SW 1271 (cell line): ENCODE results near the gene TBC1D9.

Source experiments
- DNase-seq, 2 experiments: peaks; one replicate each; lab custom pipeline; 2025; lab: John Stamatoyannopoulos, UW

TBC1D9 gene

DNA sequence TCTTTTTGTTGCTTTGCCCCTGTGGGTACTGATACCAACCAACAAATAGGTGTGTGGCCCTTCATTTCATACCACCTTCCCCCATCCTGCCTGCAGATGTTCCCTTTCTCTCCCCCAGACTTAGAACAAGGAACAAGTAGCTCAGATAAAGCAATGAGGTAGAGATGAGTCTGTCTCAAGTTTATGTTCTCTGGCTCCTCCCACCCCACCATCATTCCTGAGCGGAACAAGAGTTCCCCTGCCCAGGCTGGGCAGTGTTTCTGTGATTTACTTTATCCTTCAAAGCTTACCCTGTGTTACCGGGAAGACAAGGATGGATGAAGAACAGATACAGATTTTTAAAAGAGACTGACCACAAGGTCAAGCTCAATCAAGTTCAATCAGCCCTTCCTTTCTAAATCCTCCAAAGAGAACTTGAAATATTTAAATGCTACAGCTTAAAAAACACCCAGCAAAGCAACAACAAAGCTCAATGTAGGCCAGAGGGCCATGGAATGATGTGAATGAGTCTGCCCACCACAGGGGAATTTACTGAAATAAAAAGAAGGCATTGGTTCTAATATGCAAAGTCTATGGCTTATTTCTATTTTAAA lies 107.4 kb downstream of the TBC1D9 start:
- no peak for DNase-seq

DNA sequence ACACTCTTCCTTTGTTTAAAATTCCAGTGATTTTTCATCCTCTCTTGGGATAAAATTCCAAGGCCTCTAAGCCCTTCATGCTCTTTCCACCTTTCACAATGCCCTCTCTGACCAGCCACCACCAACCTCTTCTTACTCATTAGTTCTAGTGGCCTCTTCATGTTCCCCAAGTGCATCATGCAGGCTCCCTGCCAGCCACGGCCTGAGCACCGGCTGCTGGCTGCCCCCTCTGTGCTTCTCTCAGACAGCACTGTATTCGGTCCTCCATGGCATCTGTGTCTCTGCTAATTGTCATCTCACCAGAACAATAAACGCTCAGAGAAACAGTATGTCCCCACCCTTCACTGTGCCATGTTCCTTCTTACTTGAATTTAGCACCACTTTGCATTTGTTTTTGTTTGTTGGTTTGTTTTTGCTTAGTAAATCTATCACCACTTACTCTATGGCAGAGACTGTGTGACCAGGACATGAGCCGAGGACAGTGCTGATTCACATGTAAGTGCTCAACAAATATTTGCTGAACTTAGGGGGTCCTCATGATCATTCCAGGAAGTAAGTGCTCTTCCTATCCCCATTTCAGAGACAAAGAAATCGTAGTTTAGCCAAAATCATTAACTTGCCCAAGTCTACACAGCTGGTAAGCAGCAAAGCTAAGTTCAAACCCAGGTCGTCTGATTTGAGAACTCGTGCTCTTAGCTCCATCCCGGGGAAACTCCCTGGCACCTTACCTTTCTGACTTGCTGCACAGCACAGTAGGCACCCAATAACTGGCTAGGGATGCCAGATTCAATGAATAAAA lies 110.4 kb downstream of the TBC1D9 start:
- no peak for DNase-seq

DNA sequence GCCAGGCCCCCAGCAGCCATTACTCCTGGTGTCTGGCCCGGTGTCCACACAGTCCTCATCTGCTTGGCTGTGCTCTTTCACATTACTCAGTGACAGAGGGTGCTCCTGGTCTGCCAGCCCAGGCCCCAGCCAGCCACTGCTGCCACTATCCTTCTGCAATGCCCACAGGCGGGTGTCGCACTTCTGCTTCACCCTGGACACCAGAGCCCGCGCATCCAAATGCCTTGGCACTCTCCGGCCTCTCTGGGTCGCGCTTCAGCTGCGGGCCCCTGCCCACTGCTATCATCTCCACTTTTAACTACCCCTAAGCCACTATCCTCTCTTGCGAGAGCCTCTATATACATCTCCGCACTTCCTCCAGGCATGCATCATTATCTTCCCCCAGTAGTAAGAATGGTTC lies 111.0 kb downstream of the TBC1D9 start:
- DNase-seq = no peak

DNA sequence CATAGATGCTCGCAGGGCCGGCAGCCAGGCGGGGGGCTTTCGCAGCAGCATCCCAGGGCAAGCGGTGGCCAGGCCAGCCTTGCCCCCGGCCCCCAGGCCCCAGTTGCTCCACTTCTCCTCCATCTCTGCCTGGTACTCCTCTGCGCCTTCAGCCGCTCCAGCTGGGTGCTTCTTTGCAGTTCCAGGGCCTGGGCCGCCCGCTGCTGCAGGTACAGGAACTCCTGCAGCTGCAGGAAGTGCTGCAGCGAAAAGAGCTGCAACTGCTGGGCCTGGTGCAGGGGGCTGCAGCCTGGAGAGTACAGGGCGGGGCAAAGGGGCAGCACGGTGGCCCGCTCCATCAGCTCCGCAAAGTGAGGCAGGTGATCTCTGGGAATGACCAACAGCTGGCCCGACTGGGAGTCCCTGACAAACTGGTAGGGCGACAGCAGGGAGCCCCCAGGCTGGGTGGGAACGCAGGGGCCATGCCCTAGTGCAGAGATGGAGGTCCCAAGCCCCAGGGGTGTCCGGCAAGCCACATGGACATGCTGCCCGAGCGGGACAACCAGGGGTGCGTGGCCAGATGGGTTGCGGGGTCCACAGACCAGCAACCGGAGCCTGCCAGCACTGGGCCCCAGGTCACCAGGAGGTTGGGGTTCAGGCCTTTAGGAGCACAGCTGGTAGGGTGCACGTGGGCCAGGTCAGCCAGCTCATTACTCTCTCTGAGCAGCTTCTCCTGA lies 111.6 kb downstream of the TBC1D9 start:
- no peak for DNase-seq

DNA sequence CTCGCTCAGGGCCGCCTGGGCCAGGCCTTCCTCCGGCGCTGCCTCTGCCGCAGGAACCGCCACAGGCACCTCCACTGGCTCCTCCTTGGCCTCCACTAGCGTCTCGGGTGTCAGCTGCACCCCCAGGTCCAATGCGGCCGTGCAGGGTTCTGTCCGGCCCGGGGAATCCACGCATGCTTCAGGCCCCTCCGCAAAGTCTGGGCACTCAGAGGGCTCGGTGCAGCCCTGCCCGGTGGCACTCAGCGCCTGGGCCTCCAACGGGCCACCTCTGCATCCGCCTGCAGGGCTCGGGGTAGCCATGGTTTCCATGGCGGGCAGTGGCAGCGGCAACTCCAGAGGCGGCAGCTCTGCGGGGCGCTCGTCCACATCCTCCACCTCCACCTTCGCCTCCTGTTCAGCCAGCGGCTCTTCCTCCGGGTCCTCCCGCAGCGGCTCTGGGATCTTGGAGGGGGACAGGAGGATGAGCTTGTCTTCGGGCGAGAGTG lies 112.6 kb downstream of the TBC1D9 start:
- no peak for DNase-seq

DNA sequence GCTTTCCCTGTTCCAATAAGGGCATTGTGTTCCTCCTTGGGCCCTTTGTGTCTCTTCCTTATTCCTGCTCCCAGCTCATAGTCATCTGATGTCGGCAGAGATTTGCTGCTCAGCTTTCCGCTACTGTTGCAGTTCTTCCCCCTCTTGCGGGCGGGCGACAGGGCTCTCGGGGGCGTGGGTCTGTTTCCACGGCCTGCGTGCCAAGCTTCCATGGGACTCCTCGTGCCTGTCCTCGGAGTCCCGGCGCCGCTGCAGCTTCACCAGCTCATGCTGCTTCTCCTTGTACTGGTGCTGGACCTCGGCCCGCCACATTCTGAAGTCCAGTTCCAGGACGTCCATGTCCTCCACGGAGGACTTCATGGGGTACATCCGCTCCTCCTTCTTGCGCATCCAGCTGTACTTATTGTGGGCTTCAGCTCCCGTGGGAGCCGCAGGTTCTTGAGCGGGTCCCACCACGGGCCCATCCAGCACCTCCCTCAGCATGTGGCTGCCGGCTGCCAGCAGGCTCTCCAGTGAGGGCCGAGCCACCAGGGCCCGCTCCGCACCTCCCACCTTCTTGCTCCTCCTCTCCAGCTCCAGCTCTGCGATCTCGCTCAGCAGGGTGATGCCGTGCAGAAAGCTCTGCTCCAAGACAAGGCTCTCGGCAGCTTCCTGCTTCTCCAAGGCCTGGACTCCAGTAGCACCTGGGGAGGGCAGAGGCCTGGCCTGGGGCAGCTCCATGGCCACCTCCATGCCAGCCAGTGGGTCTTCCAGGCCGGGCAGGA lies 113.3 kb downstream of the TBC1D9 start:
- DNase-seq = no peak

DNA sequence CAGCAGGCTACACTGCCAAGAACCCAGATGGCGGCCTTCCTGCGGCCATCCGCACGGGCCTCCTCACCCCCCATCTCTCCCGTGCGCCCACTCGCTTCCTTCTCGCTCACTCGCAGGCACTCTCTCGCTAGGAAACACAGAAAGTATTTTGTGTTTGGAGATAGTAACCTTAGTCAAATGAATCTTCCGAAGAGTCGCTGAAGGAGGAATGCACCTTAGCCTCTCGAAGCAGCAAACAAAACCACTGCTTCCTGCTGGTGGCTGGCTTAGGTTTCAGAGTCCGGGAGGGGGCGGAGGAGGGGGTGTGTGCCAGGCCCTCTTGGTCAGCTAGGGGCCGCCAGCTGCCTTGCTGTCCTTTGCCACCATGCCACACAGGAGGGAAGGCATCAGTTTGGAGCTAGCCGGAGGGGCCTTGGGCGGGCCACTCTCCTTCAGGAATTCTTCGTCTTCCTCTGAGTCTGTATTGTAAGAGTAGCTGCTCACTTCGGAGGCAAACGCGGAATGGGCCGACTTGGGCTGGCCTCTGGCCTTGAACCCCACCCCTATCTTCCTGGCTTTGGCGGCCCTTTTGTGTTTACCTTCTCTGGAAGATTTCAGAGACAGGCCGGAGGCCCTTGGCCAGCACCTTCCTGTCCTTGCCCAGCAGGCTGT lies 114.3 kb downstream of the TBC1D9 start:
- no peak for DNase-seq

DNA sequence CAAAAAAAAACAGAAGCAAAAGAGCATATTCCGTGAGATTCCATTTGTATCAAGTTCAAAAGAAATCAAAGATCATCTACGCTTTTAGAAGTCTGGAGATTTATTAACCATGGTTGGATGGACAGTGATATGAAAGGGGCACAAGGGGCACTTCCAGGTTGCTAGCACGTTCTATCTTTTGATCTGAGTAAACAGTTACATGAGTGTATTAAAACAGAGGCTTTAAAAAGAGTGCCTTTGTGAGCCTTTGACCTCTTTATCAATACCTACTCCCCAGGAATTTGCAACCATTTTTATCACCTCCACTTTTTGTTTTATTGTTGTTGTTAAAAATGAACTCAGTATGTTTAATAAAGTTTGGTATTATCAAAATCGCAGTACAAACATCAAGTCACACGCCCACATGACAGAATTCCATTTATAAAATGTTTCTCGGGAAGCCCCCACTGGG lies 115.1 kb downstream of the TBC1D9 start:
- no peak for DNase-seq

DNA sequence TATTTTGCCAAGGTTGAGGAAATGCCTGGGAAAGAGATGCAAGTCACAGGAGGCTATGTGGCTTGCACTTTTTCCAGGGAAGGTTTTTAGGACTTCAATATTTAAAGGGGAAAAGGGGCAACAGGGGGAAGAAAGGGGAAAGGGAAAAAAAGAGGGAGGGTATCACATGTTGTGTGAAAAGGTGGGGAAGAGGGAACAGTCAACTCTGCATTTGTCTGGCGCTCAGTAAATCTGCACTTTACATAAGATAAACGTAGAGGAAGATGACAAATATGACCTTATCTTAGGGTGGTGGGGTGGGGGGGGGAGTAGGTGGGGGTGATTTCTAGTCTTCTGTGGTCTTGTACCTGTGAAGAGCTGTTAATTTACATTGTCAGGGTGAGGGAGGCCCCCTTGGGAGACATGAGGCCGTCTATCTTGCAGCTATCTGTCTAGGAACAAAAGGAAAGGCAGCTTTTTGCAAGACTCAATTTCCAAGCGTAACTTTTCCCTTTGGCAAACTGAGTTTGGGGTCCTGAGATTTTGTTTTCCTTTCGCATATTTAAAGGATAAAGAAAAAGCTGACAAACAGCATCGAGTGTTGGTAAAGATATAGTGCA lies 115.9 kb downstream of the TBC1D9 start:
- no peak for DNase-seq

DNA sequence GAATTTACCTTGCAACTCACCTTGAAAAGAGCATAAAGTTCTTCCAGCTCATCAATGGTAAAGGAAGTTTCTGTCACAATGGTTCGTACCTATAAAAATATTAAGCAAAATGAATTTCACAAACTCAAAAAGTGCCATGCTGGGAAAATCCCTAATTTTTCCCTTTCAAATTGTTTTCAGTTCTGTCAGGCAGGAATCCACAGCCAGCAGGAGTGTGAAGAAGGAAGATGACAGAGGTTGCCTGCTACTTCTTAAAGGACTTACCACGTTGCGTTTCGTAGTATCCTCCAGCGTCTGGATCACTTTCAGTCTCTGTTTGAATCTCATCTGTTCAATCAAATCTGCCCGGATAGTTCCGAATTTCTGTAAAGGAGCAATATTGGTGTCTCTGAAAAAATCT lies 117.1 kb downstream of the TBC1D9 start:
- DNase-seq = no peak

DNA sequence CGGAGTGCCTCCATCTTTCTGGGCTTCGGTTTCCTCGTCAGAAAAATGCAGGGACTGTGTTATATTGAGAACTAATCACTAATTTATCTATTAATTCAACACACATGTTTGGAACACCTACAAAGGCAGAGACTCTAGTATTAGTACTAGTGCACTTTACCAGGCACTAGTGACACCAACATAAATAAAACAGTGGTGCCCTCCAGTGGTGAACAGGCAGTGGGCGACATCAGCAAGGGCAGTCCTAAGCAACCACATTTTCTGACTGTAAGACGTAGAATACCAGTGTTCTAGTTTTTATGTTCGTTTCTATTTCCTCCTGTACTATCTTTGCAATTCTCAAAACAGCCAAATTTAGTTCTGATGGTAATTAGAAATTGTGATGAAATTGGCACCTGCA lies 118.3 kb downstream of the TBC1D9 start:
- DNase-seq = peak in 1 of 2 experiments; percentile 8

DNA sequence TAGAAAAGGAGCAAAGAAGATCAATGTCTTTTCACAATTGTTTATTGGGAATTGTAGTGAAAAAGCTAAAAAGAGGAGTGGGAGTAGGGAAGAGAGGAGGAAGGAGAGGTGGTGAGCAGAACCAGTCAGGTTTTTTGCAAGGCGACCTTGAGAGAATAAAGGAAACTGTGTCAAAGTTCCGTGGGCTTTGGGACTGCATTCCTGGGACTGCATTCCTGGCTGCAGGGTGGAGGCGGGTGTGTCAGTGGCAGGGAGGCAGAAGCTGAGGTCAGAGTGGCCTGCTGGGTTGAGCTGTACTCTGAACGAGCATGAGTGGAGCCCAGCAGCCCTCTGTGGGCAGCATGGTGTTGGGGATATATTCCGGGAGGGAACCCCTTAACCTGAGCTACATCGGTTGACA lies 120.6 kb downstream of the TBC1D9 start:
- no peak for DNase-seq

DNA sequence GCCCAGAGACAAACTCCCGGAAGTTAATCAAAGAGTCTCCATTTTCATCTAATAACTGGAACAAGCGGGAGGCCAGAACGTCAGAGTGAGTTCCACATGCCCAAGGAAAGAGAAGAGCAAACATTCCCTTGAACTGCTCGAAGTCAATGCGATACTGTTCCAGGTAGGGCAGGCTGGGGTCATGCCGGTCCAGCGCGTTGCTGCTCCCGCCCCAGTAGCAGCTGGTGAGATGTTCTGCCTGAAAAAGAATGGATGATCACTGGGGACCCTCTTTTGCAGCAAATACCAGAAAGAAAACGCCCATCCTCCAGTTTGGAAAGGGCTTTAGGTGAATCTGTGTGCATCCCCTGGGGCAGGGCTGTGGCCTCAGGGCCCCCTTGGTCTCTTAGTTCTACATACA lies 122.2 kb downstream of the TBC1D9 start:
- DNase-seq = no peak

DNA sequence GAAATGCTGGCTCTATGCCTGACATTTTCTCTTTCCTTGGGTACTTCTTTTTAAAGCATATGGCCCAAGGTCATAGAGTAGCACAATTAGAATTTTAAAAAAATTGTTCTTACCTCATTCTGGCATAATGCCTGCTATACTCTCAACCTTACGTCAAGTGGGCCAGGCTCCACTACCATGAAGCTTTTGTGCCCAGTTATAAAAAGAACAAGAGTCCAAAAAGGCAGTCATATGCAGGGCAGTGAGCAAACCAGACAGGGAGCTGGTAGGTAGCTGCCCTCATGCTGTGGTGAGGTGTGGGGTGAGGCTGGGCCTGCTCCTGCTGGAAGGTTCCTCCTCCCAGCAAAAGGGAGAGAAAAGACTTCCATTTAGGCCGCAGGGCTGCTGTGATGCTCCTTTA lies 123.1 kb downstream of the TBC1D9 start:
- no peak for DNase-seq

DNA sequence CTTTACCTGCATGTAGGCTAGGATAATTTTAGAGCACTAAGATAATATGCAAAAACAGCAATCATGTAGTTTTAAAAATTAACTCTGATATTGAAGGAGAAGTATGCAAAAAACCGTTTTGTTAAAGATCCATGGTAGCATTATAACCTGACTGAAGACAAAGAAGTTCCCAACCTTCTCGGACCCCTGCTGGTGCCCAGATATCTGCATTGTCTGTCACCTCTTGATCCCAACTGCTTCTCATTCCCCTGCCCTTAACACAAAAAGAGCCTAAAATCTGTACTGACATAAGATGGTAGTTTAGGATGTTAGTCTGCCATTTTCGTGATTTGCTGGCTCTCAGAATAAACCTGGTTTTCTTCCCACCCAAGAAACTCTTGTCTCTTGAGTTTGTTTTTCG lies 125.9 kb downstream of the TBC1D9 start:
- no peak for DNase-seq

DNA sequence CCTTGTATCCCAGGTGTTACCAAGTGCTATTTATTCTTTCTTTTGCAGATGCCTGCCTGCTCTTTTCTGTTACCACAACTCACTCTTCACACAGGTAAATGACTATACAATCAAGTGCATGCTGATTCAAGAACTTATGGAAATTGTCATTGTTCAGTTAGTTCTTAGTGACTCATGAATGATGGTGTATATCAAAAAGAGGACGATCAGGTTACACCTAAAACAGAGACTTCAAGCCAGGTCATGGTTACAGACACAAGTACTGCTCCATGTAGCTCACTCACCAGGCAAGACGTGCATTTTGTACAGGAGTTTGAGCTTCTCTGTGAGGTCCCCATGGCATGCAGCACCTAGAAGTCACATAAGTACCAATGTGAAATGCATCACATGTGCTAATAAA lies 128.2 kb downstream of the TBC1D9 start:
- DNase-seq = no peak

DNA sequence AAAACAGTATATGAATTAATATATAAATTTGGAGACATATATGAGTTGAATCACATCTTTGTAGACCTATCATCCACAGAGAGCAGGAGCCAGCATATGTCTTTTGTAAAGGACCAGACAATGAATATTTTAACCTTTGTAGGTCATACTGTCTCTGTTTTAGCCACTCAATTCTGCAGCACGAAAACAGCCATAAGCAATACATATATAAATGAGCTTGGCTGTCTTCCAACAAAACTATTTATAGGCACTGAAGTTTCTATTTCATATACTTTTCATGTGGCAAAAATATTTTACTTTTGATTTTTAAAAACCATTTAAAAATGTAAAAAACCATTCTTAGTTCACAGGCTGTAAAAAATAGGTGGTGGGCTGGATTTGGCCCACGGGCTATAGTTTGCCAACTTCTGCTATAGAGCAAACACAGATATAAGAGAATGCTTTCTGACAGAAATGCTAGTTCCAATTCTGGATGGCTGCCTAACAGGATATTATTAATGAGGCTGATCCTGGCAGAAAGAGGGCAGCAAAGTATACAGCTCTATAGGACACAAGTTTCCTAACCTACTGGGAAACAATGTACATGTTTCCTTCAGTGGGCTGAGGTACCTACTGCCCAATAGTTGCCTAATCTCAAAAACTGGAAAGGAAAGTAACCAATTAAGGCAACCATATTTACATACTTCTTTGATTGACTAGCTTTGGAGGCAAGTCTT lies 129.4 kb downstream of the TBC1D9 start:
- no peak for DNase-seq

DNA sequence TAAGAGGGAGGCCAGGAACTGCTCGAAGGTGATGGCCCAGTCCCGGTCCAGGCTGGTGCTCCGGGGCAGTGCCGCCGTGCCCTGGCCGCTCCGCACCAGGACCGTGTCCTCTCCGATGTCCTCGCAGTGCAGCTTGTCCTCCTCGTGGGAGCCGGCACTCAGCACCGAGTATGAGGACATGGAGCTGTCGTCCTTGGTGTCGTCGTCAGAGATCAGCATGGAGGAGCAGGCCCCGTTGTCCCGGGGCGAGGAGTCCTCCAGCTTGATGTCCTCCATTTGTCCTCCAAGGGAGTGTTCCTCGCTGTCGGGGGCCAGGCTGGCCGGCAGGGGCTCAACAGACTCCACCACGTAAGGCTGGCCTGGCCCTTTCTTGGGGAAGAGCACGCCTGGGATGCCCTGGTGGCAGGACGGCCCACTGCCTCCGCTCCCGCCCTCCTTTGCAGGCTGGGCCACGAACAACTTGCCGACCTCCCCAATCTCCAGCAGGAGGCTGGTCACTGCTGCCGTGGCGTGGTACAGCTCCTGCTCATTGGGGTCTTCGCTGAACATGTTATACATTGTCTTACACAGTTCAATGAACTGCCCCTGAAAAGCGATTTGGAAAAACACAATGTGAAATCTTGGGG lies 133.7 kb downstream of the TBC1D9 start:
- no peak for DNase-seq

DNA sequence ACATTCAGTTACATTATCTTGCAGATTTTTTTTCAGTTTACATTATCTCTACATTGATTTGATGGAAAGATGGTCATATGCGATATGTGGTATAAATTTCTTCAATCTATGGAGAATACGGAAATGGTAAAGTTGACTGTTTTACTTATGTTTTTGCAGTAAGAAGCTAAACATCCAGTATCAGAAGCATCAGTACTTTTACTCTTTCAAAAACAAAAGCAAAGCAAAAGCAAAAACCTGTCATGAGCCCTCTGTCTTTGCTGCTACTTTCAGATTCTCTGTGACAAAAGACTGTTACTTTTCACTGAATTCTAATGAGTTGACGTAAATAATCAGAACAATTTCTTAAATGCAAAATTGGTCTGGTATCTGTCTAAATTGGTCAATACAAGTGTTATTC lies 135.0 kb downstream of the TBC1D9 start:
- DNase-seq = no peak
